ENCODE measurements around the gene FZR1. TPM values are rescaled to one million over a fixed set of nuclear protein-coding genes. Genes with fewer than 3 reads are reported as not detected.
A peak's percentile ranks its signal among the peaks of the same experiment; 100 is the strongest.

The FZR1 gene
- total and polyA plus RNA-seq, 2 of the 13 experiments (the other 11 are each of a cell fraction or from before 2014, with no cell fraction given): 29.0 to 30.8 TPM

DNA sequence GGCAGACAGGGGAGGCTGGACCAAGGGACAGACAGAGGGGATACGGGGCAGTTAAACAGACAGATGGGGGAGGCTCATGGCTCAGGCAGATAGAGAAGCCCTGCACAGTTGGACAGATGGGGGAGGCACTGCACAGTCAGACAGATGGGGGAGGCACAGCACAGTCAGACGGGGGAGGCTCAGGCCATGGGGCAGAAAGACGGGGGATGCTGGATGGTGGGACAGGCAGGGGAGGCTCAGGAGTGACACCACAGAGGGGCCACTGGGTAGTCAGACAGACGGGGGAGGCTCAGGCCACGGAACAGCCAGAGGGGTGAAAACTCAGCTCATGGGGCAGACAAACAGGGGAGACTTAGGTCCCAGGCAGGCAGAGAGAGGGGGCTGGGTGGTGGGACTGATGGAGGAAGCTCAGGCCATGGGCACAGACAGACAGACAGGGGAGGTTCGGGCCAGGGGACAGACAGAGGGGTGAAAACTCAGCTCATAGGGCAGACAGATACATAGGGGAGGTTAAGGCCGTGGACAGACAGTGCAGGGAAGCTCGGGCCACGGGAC, 50.4 kb downstream of the FZR1 start (continued):
- TF ChIP-seq, protein P1, sequence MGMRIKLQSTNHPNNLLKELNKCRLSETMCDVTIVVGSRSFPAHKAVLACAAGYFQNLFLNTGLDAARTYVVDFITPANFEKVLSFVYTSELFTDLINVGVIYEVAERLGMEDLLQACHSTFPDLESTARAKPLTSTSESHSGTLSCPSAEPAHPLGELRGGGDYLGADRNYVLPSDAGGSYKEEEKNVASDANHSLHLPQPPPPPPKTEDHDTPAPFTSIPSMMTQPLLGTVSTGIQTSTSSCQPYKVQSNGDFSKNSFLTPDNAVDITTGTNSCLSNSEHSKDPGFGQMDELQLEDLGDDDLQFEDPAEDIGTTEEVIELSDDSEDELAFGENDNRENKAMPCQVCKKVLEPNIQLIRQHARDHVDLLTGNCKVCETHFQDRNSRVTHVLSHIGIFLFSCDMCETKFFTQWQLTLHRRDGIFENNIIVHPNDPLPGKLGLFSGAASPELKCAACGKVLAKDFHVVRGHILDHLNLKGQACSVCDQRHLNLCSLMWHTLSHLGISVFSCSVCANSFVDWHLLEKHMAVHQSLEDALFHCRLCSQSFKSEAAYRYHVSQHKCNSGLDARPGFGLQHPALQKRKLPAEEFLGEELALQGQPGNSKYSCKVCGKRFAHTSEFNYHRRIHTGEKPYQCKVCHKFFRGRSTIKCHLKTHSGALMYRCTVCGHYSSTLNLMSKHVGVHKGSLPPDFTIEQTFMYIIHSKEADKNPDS (CRISPR knock-in tag; IDR thresholded peaks at IDR 0.05): no peak
- TF ChIP-seq ZNF337 (CRISPR knock-in tag; IDR thresholded peaks at IDR 0.05; ENCODE audit: borderline replicate concordance, low read depth) (no peak), POLR2G (IDR thresholded peaks at IDR 0.05; ENCODE audit: low read depth, low read length) (no peak), SMARCE1 (IDR thresholded peaks at IDR 0.05; ENCODE audit: borderline replicate concordance) (no peak), PTBP1 (IDR thresholded peaks at IDR 0.05; ENCODE audit: low read depth, low read length, poor library complexity, severe bottlenecking) (peak; percentile 21), SETDB1 (CRISPR knock-in tag; IDR thresholded peaks at IDR 0.05; ENCODE audit: borderline replicate concordance) (no peak), TCF7 (IDR thresholded peaks at IDR 0.05; ENCODE audit: low read depth) (no peak), DPF2 (CRISPR knock-in tag; IDR thresholded peaks at IDR 0.05; ENCODE audit: borderline replicate concordance, low read depth) (no peak), FOXO1 (CRISPR knock-in tag; IDR thresholded peaks at IDR 0.05) (no peak), GPN1 (CRISPR knock-in tag; IDR thresholded peaks at IDR 0.05; ENCODE audit: borderline replicate concordance) (no peak), LCORL (IDR thresholded peaks at IDR 0.05) (no peak), LCORL (CRISPR knock-in tag; IDR thresholded peaks at IDR 0.05) (no peak), NFE2 (CRISPR knock-in tag; IDR thresholded peaks at IDR 0.05) (no peak), ZNF224 (CRISPR knock-in tag; IDR thresholded peaks at IDR 0.05) (0 out of 2 replicates have a peak, but pooled peaks have one; percentile 0), ZNF678 (CRISPR knock-in tag; IDR thresholded peaks at IDR 0.05) (no peak), MZF1 (CRISPR knock-in tag; IDR thresholded peaks at IDR 0.05; ENCODE audit: borderline replicate concordance) (no peak), ZNF562 (CRISPR knock-in tag; IDR thresholded peaks at IDR 0.05; ENCODE audit: borderline replicate concordance) (no peak), GFI1 (CRISPR knock-in tag; IDR thresholded peaks at IDR 0.05; ENCODE audit: borderline replicate concordance) (no peak), ZNF260 (CRISPR knock-in tag; IDR thresholded peaks at IDR 0.05; ENCODE audit: borderline replicate concordance, low read depth) (no peak), KDM4B (CRISPR knock-in tag; IDR thresholded peaks at IDR 0.05) (no peak)
- TF ChIP-seq, protein P2, sequence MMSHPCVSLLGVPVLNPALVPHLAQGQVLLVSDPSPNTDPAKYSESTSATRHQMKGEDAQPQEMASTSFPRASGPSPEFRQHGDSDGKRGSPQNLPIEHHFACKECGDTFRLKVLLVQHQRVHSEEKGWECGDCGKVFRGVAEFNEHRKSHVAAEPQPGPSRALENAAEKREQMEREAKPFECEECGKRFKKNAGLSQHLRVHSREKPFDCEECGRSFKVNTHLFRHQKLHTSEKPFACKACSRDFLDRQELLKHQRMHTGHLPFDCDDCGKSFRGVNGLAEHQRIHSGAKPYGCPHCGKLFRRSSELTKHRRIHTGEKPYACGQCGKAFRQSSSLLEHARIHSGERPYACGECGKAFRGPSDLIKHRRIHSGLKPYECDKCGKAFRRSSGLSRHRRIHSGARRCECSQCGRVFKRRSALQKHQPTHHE (CRISPR knock-in tag; IDR thresholded peaks at IDR 0.05; ENCODE audit: borderline replicate concordance): 0 out of 2 replicates have a peak, but pooled peaks have one; percentile 54
- TF ChIP-seq, protein P3, sequence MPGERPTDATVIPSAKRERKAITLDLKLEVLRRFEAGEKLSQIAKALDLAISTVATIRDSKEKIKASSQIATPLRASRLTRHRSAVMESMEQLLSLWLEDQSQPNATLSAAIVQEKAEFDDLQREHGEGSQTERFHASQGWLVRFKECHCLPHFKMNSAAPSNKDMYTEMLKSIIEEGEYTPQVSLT (CRISPR knock-in tag; IDR thresholded peaks at IDR 0.05; ENCODE audit: borderline replicate concordance, low read depth): no peak
- TF ChIP-seq, protein P4, sequence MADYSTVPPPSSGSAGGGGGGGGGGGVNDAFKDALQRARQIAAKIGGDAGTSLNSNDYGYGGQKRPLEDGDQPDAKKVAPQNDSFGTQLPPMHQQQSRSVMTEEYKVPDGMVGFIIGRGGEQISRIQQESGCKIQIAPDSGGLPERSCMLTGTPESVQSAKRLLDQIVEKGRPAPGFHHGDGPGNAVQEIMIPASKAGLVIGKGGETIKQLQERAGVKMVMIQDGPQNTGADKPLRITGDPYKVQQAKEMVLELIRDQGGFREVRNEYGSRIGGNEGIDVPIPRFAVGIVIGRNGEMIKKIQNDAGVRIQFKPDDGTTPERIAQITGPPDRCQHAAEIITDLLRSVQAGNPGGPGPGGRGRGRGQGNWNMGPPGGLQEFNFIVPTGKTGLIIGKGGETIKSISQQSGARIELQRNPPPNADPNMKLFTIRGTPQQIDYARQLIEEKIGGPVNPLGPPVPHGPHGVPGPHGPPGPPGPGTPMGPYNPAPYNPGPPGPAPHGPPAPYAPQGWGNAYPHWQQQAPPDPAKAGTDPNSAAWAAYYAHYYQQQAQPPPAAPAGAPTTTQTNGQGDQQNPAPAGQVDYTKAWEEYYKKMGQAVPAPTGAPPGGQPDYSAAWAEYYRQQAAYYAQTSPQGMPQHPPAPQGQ (CRISPR knock-in tag; IDR thresholded peaks at IDR 0.05; ENCODE audit: borderline replicate concordance): no peak
- TF ChIP-seq, protein P5, sequence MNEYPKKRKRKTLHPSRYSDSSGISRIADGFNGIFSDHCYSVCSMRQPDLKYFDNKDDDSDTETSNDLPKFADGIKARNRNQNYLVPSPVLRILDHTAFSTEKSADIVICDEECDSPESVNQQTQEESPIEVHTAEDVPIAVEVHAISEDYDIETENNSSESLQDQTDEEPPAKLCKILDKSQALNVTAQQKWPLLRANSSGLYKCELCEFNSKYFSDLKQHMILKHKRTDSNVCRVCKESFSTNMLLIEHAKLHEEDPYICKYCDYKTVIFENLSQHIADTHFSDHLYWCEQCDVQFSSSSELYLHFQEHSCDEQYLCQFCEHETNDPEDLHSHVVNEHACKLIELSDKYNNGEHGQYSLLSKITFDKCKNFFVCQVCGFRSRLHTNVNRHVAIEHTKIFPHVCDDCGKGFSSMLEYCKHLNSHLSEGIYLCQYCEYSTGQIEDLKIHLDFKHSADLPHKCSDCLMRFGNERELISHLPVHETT (CRISPR knock-in tag; conservative IDR thresholded peaks at IDR 0.05): no peak

Measured in HepG2 (cell line).